K562 (cell line): ENCODE results near the gene PRRC2A. TPM values are rescaled to one million over a fixed set of nuclear protein-coding genes. Genes with fewer than 3 reads are reported as not detected.
A peak's percentile ranks its signal among the peaks of the same experiment; 100 is the strongest.

Source experiments
- ELF4 ChIP-seq: fragments of 450-650 bp; formaldehyde crosslinking; IDR thresholded peaks from 2 replicates; pipeline ENCODE4 v1.4.0; 2022; ENCODE audit warnings: missing genetic modification characterization
- GABPB2 ChIP-seq: fragments of 250-450 bp; sonication (Bioruptor Pico); conservative IDR thresholded peaks from 2 replicates; pipeline ENCODE4 v1.5.1; 2021; ENCODE audit warnings: mild to moderate bottlenecking
- GATAD2B ChIP-seq: fragments of 450-650 bp; IDR thresholded peaks from 2 replicates; pipeline ENCODE4 v1.6.1; 2017; ENCODE audit warnings: mild to moderate bottlenecking, borderline replicate concordance
- IRF2 ChIP-seq: sonication (generic); formaldehyde crosslinking; IDR thresholded peaks from 2 replicates; pipeline ENCODE4 v1.8.1; 2022; ENCODE audit warnings: mild to moderate bottlenecking, missing genetic modification reagents
- KDM1A ChIP-seq, 2 experiments: fragments of 450-650 bp; IDR thresholded peaks; 2 replicates each; pipeline ENCODE4 v1.6.1; 2016; ENCODE audit warnings: mild to moderate bottlenecking in 2 of 2
- LARP7 ChIP-seq: fragments of 450-650 bp; IDR thresholded peaks from 2 replicates; pipeline ENCODE4 v1.6.1; 2016
- MAFG ChIP-seq: fragments of 450-650 bp; conservative IDR thresholded peaks from 2 replicates; pipeline ENCODE4 v1.6.1; 2016; ENCODE audit warnings: missing genetic modification characterization, missing compliant biosample characterization
- MTA1 ChIP-seq: fragments of 450-650 bp; IDR thresholded peaks from 2 replicates; pipeline ENCODE4 v1.6.1; 2017; ENCODE audit warnings: borderline replicate concordance
- NBN ChIP-seq: fragments of 450-650 bp; IDR thresholded peaks from 2 replicates; pipeline ENCODE4 v1.6.1; 2016; ENCODE audit warnings: low read depth, mild to moderate bottlenecking
- NFIX ChIP-seq: fragments of 250-450 bp; sonication (Bioruptor Pico); IDR thresholded peaks from 2 replicates; pipeline ENCODE4 v1.4.0; 2020; ENCODE audit warnings: low read depth, mild to moderate bottlenecking, moderate library complexity
- PCBP1 ChIP-seq: fragments of 200-400 bp; formaldehyde crosslinking; IDR thresholded peaks from 2 replicates; pipeline ENCODE4 v1.6.1; 2018; ENCODE audit warnings: mild to moderate bottlenecking, low read depth, low read length; ENCODE audit not compliant: poor library complexity, severe bottlenecking
- SIN3A ChIP-seq, 2 experiments: fragments of 150-350 bp in 1 of 2; IDR thresholded peaks; 2 replicates each; pipeline ENCODE4 v1.6.1; 2011 to 2016; ENCODE audit warnings: borderline replicate concordance in 2 of 2, low read depth in 2 of 2, low read length in 2 of 2, mild to moderate bottlenecking in 2 of 2, moderate library complexity in 2 of 2; ENCODE audit not compliant: control insufficient read depth in 1 of 2
- SPI1 ChIP-seq: IDR thresholded peaks from 2 replicates; pipeline ENCODE4 v1.6.1; 2011; ENCODE audit warnings: low read depth, low read length, control low read depth, borderline replicate concordance
- TGIF2 ChIP-seq: sonication (generic); formaldehyde crosslinking; IDR thresholded peaks from 2 replicates; pipeline ENCODE4 v1.8.1; 2022; ENCODE audit warnings: mild to moderate bottlenecking, missing genetic modification reagents, moderate library complexity
- TOE1 ChIP-seq, 2 experiments: fragments of 450-650 bp in 1 of 2; sonication (generic) in 1 of 2; formaldehyde crosslinking in 1 of 2; IDR thresholded peaks; 2 replicates each; pipeline versions ENCODE4 v1.7.1 to v1.8.0; 2016 to 2022; ENCODE audit warnings: borderline replicate concordance in 2 of 2, mild to moderate bottlenecking in 2 of 2, antibody characterized with exemption in 1 of 2, inconsistent platforms in 1 of 2, low read depth in 1 of 2, missing genetic modification reagents in 1 of 2, moderate library complexity in 1 of 2
- XRCC4 ChIP-seq: IDR thresholded peaks from one replicate; pipeline ENCODE4 v1.6.1; 2011; ENCODE audit not compliant: insufficient read depth, insufficient read length; ENCODE audit errors: extremely low read depth
- ZBTB1 ChIP-seq: sonication (generic); formaldehyde crosslinking; IDR thresholded peaks from 2 replicates; pipeline ENCODE4 v1.8.1; 2023; ENCODE audit warnings: missing genetic modification reagents, low read depth, mild to moderate bottlenecking, borderline replicate concordance
- ZNF384 ChIP-seq: IDR thresholded peaks from 2 replicates; pipeline ENCODE4 v1.6.1; 2012; ENCODE audit warnings: low read depth, low read length, improper control_type of control experiment
- ZNF436 ChIP-seq: fragments of 250-450, 450-650 bp; sonication (Bioruptor Pico); formaldehyde crosslinking; IDR thresholded peaks from 2 replicates; pipeline ENCODE4 v1.7.0; 2020; ENCODE audit warnings: mild to moderate bottlenecking
- ZNF507 ChIP-seq: conservative IDR thresholded peaks from 2 replicates; pipeline ENCODE4 v1.6.1; 2017; ENCODE audit warnings: missing genetic modification characterization, missing compliant biosample characterization
- polyA plus RNA-seq, 8 experiments: library from polyadenylated mRNA; depleted of rRNA in 4 of 8; stranded (reverse) in 5 of 8; unstranded in 3 of 8; fragments of >200 nt; fragmentation: Nextera tagmentation in 2 of 8; fragmentation: Illumina TruSeq in 1 of 8; extraction: Ambion mirVana in 2 of 8; extraction: Trizol in 1 of 8; gene quantifications; 2 replicates each; pipeline versions ENCODE4 v1.2.1 to v1.2.3, GENCODE V29; 2011 to 2014; ENCODE audit warnings: inconsistent platforms in 1 of 8, missing spikeins in 1 of 8
- total RNA-seq, 7 experiments: library from RNA; depleted of rRNA in 6 of 7; stranded (reverse); fragments of >200 nt in 6 of 7; fragmentation: Illumina TruSeq in 2 of 7; extraction: Trizol in 2 of 7; gene quantifications; 2 replicates each; pipeline versions ENCODE4 v1.2.1 to v1.2.3, GENCODE V29; 2011 to 2021; ENCODE audit warnings: low replicate concordance in 1 of 7
- TF ChIP-seq, protein P1 (sequence below): IDR thresholded peaks from 2 replicates; pipeline ENCODE4 v1.6.1; 2012; ENCODE audit warnings: low read depth, low read length, improper control_type of control experiment, borderline replicate concordance
- TF ChIP-seq, protein P2 (sequence below): fragments of 450-650 bp; IDR thresholded peaks from 2 replicates; pipeline ENCODE4 v1.6.1; 2016; ENCODE audit warnings: low read depth, mild to moderate bottlenecking, moderate library complexity
- TF ChIP-seq, protein P3 (sequence below): fragments of 250-450 bp; sonication (Bioruptor Pico); IDR thresholded peaks from 2 replicates; pipeline ENCODE4 v1.8.0; 2021; ENCODE audit warnings: borderline replicate concordance, mild to moderate bottlenecking, moderate library complexity; ENCODE audit not compliant: poor library complexity, severe bottlenecking
- TF ChIP-seq, protein P4 (sequence below): IDR thresholded peaks from 2 replicates; pipeline ENCODE4 v1.6.1; 2016; ENCODE audit warnings: missing genetic modification characterization, missing compliant biosample characterization

PRRC2A gene
- total and polyA plus RNA-seq, 9 of the 15 experiments (the other 6 are each of a cell fraction or from before 2014, with no cell fraction given) = 1.0 to 332 (median 63.0) TPM

DNA sequence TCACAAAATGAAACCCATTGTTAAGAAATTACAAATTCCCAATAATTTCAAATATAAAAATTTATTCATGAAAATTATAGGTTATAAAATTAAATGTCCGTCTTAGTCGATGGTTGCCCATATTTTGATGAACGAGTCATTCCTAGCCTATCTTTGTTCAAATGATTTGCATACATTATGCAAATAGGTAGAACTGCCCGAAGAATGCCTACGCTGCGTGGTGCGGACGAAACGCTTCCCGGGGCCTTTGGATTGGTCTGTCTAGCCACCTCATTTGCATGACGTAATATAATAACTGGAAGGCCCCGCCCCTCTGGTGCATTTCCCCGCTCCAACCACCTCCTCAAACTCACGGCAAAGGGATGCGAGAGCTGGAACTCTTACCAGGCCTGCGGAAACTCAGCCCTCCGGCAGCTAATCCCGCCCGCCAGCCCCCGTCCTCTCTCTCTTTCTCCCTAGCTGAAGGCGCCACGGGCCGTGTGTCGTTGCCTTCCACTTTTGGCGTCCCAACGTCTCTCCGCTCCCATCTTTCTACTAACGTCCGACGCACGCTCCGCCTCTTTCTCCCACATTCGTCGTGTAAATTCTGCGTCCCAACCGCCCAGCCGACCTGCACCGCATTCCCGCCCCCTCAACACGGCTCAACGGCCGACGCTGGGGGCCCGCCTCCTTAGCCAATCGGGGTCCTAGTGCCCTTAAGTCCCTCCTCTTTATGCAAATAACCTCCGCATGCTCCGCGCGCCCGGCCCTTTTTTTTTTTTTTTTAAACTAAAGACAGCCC lies 520 bp upstream of the PRRC2A start (continued):
- TF ChIP-seq PCBP1 = no peak
- TF ChIP-seq, protein P1, sequence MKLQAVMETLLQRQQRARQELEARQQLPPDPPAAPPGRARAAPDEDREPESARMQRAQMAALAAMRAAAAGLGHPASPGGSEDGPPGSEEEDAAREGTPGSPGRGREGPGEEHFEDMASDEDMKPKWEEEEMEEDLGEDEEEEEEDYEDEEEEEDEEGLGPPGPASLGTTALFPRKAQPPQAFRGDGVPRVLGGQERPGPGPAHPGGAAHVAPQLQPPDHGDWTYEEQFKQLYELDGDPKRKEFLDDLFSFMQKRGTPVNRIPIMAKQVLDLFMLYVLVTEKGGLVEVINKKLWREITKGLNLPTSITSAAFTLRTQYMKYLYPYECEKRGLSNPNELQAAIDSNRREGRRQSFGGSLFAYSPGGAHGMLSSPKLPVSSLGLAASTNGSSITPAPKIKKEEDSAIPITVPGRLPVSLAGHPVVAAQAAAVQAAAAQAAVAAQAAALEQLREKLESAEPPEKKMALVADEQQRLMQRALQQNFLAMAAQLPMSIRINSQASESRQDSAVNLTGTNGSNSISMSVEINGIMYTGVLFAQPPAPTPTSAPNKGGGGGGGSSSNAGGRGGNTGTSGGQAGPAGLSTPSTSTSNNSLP = no peak
- TF ChIP-seq LARP7 = no peak
- peak; percentile 17; the same call in 1 of the 2 replicates for TF ChIP-seq NFIX
- TF ChIP-seq ZNF507 (tag) = no peak
- no peak for TF ChIP-seq IRF2 (CRISPR knock-in tag)
- TF ChIP-seq ELF4 (CRISPR knock-in tag) = peak; percentile 96
- TF ChIP-seq GABPB2 (CRISPR knock-in tag) = no peak; the same call in 1 of the 2 replicates
- no peak for TF ChIP-seq GATAD2B
- peak; percentile 70 for TF ChIP-seq TOE1 (IDR thresholded peaks at IDR 0.05; ENCODE audit: borderline replicate concordance)
- TF ChIP-seq TOE1 (CRISPR knock-in tag; IDR thresholded peaks at IDR 0.05; ENCODE audit: borderline replicate concordance, low read depth) = no peak
- TF ChIP-seq SPI1 = no peak
- TF ChIP-seq KDM1A (IDR thresholded peaks at IDR 0.05) = no peak
- no peak; the same call in 1 of the 2 replicates for TF ChIP-seq TGIF2 (CRISPR knock-in tag)
- no peak for TF ChIP-seq ZBTB1 (CRISPR knock-in tag)
- TF ChIP-seq NBN = peak; percentile 94
- TF ChIP-seq ZNF384 = peak; percentile 100
- 0 out of 4 replicates have a peak, but pooled peaks of 1 of the 2 experiments have one; percentile 77 for TF ChIP-seq SIN3A (IDR thresholded peaks at IDR 0.05; ENCODE audit: borderline replicate concordance in 2 of 2, control insufficient read depth in 1 of 2, low read depth in 2 of 2, low read length in 2 of 2)
- no peak for TF ChIP-seq ZNF436 (CRISPR knock-in tag)
- TF ChIP-seq MAFG (tag) = peak; percentile 20; the same call in 1 of the 2 replicates
- TF ChIP-seq, protein P2, sequence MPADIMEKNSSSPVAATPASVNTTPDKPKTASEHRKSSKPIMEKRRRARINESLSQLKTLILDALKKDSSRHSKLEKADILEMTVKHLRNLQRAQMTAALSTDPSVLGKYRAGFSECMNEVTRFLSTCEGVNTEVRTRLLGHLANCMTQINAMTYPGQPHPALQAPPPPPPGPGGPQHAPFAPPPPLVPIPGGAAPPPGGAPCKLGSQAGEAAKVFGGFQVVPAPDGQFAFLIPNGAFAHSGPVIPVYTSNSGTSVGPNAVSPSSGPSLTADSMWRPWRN = 0 out of 2 replicates have a peak, but pooled peaks have one; percentile 22
- TF ChIP-seq, protein P3, sequence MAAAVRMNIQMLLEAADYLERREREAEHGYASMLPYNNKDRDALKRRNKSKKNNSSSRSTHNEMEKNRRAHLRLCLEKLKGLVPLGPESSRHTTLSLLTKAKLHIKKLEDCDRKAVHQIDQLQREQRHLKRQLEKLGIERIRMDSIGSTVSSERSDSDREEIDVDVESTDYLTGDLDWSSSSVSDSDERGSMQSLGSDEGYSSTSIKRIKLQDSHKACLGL (CRISPR knock-in tag) = no peak
- TF ChIP-seq MTA1 = peak; percentile 98
- TF ChIP-seq, protein P4, sequence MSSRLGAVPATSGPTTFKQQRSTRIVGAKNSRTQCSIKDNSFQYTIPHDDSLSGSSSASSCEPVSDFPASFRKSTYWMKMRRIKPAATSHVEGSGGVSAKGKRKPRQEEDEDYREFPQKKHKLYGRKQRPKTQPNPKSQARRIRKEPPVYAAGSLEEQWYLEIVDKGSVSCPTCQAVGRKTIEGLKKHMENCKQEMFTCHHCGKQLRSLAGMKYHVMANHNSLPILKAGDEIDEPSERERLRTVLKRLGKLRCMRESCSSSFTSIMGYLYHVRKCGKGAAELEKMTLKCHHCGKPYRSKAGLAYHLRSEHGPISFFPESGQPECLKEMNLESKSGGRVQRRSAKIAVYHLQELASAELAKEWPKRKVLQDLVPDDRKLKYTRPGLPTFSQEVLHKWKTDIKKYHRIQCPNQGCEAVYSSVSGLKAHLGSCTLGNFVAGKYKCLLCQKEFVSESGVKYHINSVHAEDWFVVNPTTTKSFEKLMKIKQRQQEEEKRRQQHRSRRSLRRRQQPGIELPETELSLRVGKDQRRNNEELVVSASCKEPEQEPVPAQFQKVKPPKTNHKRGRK (tag) = no peak
- no peak for TF ChIP-seq XRCC4
